ENCODE measurements around the gene CLIP3. TPM values are rescaled to one million over a fixed set of nuclear protein-coding genes. Genes with fewer than 3 reads are reported as not detected.

CLIP3 gene
- total RNA-seq, 3 donors from 2014 or later: 7.5 to 13.4 (median 7.6) TPM

DNA sequence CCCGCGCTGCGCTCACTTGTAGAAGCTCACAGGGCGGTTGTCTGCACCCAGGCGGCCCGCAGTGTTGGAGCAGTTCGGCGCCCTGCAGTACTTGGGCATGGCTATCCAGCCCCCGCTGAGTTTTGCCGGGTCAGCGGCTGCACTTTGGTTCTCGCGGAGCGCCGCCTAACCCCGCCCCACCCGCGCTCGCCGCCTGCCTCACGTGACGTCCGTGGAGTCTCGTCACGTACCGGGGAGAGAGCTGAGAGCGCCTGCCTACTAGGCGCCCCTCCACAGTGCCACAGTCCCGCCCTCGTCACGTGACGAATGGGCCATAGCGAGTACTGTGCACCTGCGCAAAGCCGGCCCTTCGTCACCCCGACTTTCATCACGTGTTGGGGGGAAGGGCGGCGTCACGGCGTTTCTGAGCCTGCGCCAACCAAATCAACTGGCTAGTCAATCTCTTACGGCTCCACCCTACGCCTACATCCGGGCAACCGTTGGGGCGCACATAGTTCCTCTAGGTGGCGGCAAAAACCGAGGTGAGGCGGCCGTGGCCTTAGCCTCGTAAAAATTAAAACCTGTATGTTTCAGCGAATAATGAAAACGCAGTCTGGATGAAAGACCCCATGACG lies 21.6 kb upstream of the CLIP3 start, which contains the start of gene THAP8:
TSS of gene THAP8 (minus strand) at position 167 of the 614 bp plus-strand sequence. CDS start at position 99, 68 bp downstream.
- TF ChIP-seq, protein P1, sequence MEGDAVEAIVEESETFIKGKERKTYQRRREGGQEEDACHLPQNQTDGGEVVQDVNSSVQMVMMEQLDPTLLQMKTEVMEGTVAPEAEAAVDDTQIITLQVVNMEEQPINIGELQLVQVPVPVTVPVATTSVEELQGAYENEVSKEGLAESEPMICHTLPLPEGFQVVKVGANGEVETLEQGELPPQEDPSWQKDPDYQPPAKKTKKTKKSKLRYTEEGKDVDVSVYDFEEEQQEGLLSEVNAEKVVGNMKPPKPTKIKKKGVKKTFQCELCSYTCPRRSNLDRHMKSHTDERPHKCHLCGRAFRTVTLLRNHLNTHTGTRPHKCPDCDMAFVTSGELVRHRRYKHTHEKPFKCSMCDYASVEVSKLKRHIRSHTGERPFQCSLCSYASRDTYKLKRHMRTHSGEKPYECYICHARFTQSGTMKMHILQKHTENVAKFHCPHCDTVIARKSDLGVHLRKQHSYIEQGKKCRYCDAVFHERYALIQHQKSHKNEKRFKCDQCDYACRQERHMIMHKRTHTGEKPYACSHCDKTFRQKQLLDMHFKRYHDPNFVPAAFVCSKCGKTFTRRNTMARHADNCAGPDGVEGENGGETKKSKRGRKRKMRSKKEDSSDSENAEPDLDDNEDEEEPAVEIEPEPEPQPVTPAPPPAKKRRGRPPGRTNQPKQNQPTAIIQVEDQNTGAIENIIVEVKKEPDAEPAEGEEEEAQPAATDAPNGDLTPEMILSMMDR (IDR thresholded peaks at IDR 0.05): peak; percentile 16 to 81 (median 72)
- TF ChIP-seq POLR2AphosphoS5 (IDR thresholded peaks at IDR 0.05) (peak; percentile 82 to 96 (median 89)), POLR2A (IDR thresholded peaks at IDR 0.05) (no peak)
- intact Hi-C loops (cut with DNase I; ENCODE audit: low total_unique reads): no loop called here
- Histone ChIP-seq H3K4me1 (peaks cover 8 to 9% of the 10 kb centered on the region in 2 donors), H3K27ac (peak within 1 kb of the TSS; percentile 95 to 96), H3K36me3 (no peaks in the 10 kb centered on the region), H3K27me3 (no peaks in the 10 kb centered on the region), H3K4me3 (peak within 1 kb of the TSS; percentile 52 to 78 (median 62)), H3K9me3 (no peaks in the 10 kb centered on the region)
- peak; percentile 100 for DNase-seq (ENCODE audit: low spot score in 2 of 2)

DNA sequence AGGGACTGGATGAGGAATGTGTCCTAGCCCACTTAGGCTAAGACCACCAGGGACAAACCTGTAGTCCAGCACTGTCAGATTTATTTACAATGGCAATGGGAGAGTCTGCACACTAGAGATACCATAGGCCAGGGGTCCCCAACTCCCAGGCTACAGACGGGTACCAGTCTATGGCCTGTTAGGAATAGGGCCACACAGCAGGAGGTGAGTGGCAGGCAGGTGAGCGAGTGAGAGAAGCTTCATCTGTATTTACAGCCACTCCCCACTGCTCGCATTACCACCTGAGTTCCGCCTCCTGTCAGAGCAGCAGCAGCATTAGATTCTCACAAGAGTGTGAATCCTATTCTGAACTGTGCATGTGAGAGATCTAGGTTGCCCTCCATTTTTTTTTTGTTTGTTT lies 19.0 kb upstream of the CLIP3 start:
- H3K36me3 ChIP-seq: no peaks in the 10 kb centered on the region
- no peak for TF ChIP-seq POLR2A (IDR thresholded peaks at IDR 0.05)
- TF ChIP-seq POLR2AphosphoS5 (IDR thresholded peaks at IDR 0.05): no peak
- TF ChIP-seq, protein P1 (IDR thresholded peaks at IDR 0.05): no peak
- intact Hi-C loops (cut with DNase I; ENCODE audit: low total_unique reads): no loop called here
- H3K4me3 ChIP-seq: no peak overlapping the region
- H3K4me1 ChIP-seq: peaks cover 8 to 9% of the 10 kb centered on the region in 2 donors
- no peak for DNase-seq (ENCODE audit: low spot score in 2 of 2)
- H3K27me3 ChIP-seq: no peaks in the 10 kb centered on the region
- no peak overlapping the region for H3K27ac ChIP-seq
- no peaks in the 10 kb centered on the region for H3K9me3 ChIP-seq

DNA sequence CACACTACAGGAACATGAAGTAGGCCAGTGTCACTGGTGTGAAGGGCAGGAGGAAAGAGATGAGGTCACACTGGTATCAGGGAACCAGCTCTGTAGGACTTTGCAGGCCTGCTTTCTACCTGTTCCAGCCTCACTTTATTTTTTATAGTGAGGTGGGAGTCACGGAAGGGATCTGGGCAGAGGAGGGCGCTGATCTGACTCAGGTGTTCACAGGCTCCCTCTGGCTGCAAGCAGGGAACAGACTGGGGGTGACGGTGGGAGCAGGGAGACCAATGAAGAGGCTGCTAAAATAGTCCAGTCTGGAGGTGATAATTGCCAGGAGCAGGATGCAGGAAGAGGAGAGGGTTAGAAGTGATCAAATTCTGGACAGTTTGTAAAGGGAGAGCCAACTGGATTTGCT lies 18.6 kb upstream of the CLIP3 start:
- DNase-seq (ENCODE audit: low spot score in 2 of 2): no peak
- Histone ChIP-seq H3K4me3 (no peak overlapping the region), H3K9me3 (no peaks in the 10 kb centered on the region), H3K4me1 (peaks cover 8 to 9% of the 10 kb centered on the region in 2 donors), H3K36me3 (no peaks in the 10 kb centered on the region), H3K27me3 (no peaks in the 10 kb centered on the region), H3K27ac (no peak overlapping the region)
- intact Hi-C loops (cut with DNase I; ENCODE audit: low total_unique reads): no loop called here
- TF ChIP-seq, protein P1 (IDR thresholded peaks at IDR 0.05): no peak

DNA sequence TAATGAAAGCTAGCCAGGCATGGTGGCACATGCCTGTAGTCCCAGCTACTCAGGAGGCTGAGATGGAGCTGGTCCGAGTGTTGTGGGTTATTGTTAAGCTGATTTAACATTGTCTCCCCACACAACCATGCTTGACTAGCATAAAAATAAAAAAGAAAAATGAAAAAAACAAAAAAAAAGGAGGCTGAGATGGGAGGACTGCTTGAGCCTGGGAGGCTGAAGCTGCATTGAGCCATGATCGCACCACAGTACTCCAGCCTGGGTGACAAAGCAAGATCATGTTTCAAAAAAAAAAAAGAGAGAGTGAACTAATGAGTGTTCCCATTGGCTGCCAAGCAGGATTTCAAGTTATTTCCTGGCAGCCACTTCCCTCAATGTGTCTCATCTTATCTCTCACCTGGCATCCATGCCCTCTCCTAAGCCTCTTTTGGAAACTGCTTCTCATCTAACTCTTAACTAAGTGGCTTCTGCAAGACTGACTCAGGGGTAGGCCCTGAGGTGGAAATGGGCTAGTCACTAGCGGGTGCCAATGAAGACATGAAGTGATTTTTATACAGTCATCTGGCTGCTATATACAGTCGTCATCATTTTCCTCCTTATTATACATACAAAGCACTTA lies 16.5 kb upstream of the CLIP3 start:
- H3K9me3 ChIP-seq: no peaks in the 10 kb centered on the region
- no peak overlapping the region for H3K4me3 ChIP-seq
- DNase-seq (ENCODE audit: low spot score in 2 of 2): no peak
- no peak overlapping the region for H3K27ac ChIP-seq
- no peaks in the 10 kb centered on the region for H3K36me3 ChIP-seq
- no peaks in the 10 kb centered on the region for H3K4me1 ChIP-seq
- intact Hi-C loops (cut with DNase I; ENCODE audit: low total_unique reads): no loop called here
- no peaks in the 10 kb centered on the region for H3K27me3 ChIP-seq
- TF ChIP-seq, protein P1 (IDR thresholded peaks at IDR 0.05): no peak
- no peak for TF ChIP-seq POLR2AphosphoS5 (IDR thresholded peaks at IDR 0.05)
- no peak for TF ChIP-seq POLR2A (IDR thresholded peaks at IDR 0.05)

DNA sequence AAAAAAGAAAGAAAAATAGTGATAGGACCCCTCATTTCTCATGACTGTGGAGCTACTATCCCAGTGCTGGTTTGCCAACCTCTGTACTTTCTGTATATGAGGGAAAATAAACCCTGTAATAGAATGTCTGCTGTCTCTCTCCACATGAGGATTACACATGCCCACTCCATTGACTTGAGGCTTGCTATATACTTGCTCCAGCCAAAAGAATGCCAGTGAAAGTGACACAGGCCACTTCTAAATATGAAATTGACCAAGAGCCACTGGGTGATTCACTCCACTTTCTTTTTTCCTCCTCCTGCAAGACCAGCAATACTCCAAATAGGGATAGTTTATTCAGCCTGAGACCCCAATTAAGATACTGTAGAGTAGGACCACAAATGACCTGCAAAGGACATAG lies 15.2 kb upstream of the CLIP3 start:
- Histone ChIP-seq H3K4me3 (no peak overlapping the region), H3K4me1 (no peaks in the 10 kb centered on the region), H3K36me3 (no peaks in the 10 kb centered on the region), H3K27me3 (no peaks in the 10 kb centered on the region), H3K9me3 (no peaks in the 10 kb centered on the region), H3K27ac (no peak overlapping the region)
- DNase-seq (ENCODE audit: low spot score in 2 of 2): no peak
- intact Hi-C loops (cut with DNase I; ENCODE audit: low total_unique reads): no loop called here
- TF ChIP-seq POLR2A (IDR thresholded peaks at IDR 0.05): no peak
- TF ChIP-seq, protein P1 (IDR thresholded peaks at IDR 0.05): no peak
- TF ChIP-seq POLR2AphosphoS5 (IDR thresholded peaks at IDR 0.05): no peak

Data from breast epithelium (tissue), 4 donors.